Common myeloid progenitor, CD34-positive (primary cell): ENCODE results near the gene KCNA2.

ENCODE experiments used
- CTCF ChIA-PET: fragments of 350-600 bp; sonication (Branson Sonifier 250); formaldehyde crosslinking; loops from one replicate; lab custom pipeline; 2021; ENCODE audit warnings: antibody characterized with exemption; lab: Charles Lee
- POLR2A ChIA-PET: fragments of 350-600 bp; sonication (Branson Sonifier 250); formaldehyde crosslinking; loops from one replicate; lab custom pipeline; 2021; ENCODE audit warnings: antibody characterized with exemption; lab: Charles Lee
- DNase-seq, 3 donors: peaks; one replicate each; pipeline versions ENCODE4 v3.0.0 to v3.0.0-alpha.2; 2013
- H3K27ac ChIP-seq, 2 experiments: 1 replicate in 1 of 2; 2 replicates in 1 of 2; pipeline ENCODE4 v1.7.0; 2013; ENCODE audit warnings: inconsistent platforms in 2 of 2, low read length in 2 of 2, mild to moderate bottlenecking in 2 of 2, low read depth in 1 of 2, moderate library complexity in 1 of 2; ENCODE audit not compliant: severe bottlenecking in 2 of 2, insufficient read depth in 1 of 2, poor library complexity in 1 of 2
- H3K27me3 ChIP-seq, 5 experiments: replicated peaks in 2 of 5; 1 replicate in 3 of 5; 2 replicates in 2 of 5; pipeline versions ENCODE4 v1.6.1 to v1.7.0; 2013; ENCODE audit warnings: low read length in 4 of 5, mild to moderate bottlenecking in 2 of 5, moderate library complexity in 2 of 5, inconsistent platforms in 1 of 5; ENCODE audit not compliant: insufficient read depth in 5 of 5, control insufficient read depth in 4 of 5
- H3K36me3 ChIP-seq, 4 experiments: 1 replicate in 2 of 4; 2 replicates in 2 of 4; pipeline versions ENCODE4 v1.6.1 to v1.7.0; 2013; ENCODE audit warnings: low read length in 3 of 4, control low read depth in 1 of 4, mild to moderate bottlenecking in 1 of 4; ENCODE audit not compliant: control insufficient read depth in 4 of 4, insufficient read depth in 4 of 4
- H3K4me1 ChIP-seq, 4 experiments: 1 replicate in 3 of 4; 2 replicates in 1 of 4; pipeline versions ENCODE4 v1.6.1 to v1.7.1; 2013; ENCODE audit warnings: low read length in 3 of 4, mild to moderate bottlenecking in 3 of 4, control low read depth in 1 of 4, inconsistent platforms in 1 of 4, moderate library complexity in 1 of 4; ENCODE audit not compliant: control insufficient read depth in 4 of 4, insufficient read depth in 4 of 4; ENCODE audit errors: control extremely low read depth in 1 of 4
- H3K4me3 ChIP-seq, 7 experiments: 1 replicate in 4 of 7; 2 replicates in 3 of 7; pipeline versions ENCODE4 v1.5.1 to v1.7.0; 2013; ENCODE audit warnings: mild to moderate bottlenecking in 7 of 7, low read length in 6 of 7, moderate library complexity in 6 of 7, inconsistent platforms in 2 of 7, low read depth in 2 of 7, control low read depth in 1 of 7; ENCODE audit not compliant: insufficient read depth in 4 of 7, control insufficient read depth in 1 of 7; ENCODE audit errors: extremely low read depth in 1 of 7
- H3K9me3 ChIP-seq, 5 experiments: 1 replicate in 4 of 5; 2 replicates in 1 of 5; pipeline versions ENCODE4 v1.6.1 to v1.7.1; 2013; ENCODE audit warnings: low read length in 4 of 5, mild to moderate bottlenecking in 2 of 5, inconsistent platforms in 1 of 5, low read depth in 1 of 5, moderate library complexity in 1 of 5; ENCODE audit not compliant: control insufficient read depth in 4 of 5, insufficient read depth in 2 of 5; ENCODE audit errors: control extremely low read depth in 1 of 5
- WGBS: methylation state at CpG from one replicate; pipeline ENCODE4 v1.1.5; 2013; ENCODE audit not compliant: insufficient coverage; 5-methylcytosine and 5-hydroxymethylcytosine counted together

The KCNA2 gene

GRCh38 chr1:110618668-110619067 lies 12.5 kb upstream of the KCNA2 start:
- CTCF ChIA-PET, result interaction anchor here (0.7 to 5.8 kb wide), 23 partner anchors 11 to 169 kb away, joined by 3 to 64 read pairs (median 5); partner anchors contain the start of gene KCNA2
- Histone ChIP-seq H3K27ac (no peak overlapping the region), H3K4me3 (peak overlapping the region in 1 of 7 experiments; percentile 76)

GRCh38 chr1:110617589-110617988 lies 11.4 kb upstream of the KCNA2 start:
- POLR2A ChIA-PET, result no interaction called here
- no peak for DNase-seq
- WGBS, result 83% methylated on average over 4 of the region's 5 CpGs
- Histone ChIP-seq H3K36me3 (no peaks in the 10 kb centered on the region), H3K4me1 (peaks cover 4 to 40% (median 36%) of the 10 kb centered on the region in 4 experiments), H3K9me3 (no peaks in the 10 kb centered on the region), H3K4me3 (no peak overlapping the region), H3K27ac (no peak overlapping the region), H3K27me3 (peaks cover 0 to 11% (median 0%) of the 10 kb centered on the region in 5 experiments)
- CTCF ChIA-PET, result interaction anchor here (0.5 to 5.8 kb wide), 10 partner anchors 11 to 254 kb away, joined by 3 to 64 read pairs (median 10); partner anchors contain the start of gene KCNA2

More at GRCh38 chr1:110618668-110619067, 12.5 kb upstream of the KCNA2 start:
- no peak for DNase-seq
- 81% methylated on average over 5 of the region's 5 CpGs for WGBS
- Histone ChIP-seq H3K4me1 (peaks cover 4 to 40% (median 36%) of the 10 kb centered on the region in 4 experiments), H3K36me3 (no peaks in the 10 kb centered on the region), H3K9me3 (no peaks in the 10 kb centered on the region), H3K27me3 (peaks cover 0 to 4% (median 1%) of the 10 kb centered on the region in 5 experiments)
- POLR2A ChIA-PET, result no interaction called here

GRCh38 chr1:110617116-110617515 lies 11.0 kb upstream of the KCNA2 start:
- POLR2A ChIA-PET, result no interaction called here
- no peaks in the 10 kb centered on the region for H3K9me3 ChIP-seq
- H3K36me3 ChIP-seq, result no peaks in the 10 kb centered on the region
- peaks cover 4 to 40% (median 36%) of the 10 kb centered on the region in 4 experiments for H3K4me1 ChIP-seq
- no peak for DNase-seq
- CTCF ChIA-PET, result interaction anchor here (0.5 to 5.8 kb wide), 17 partner anchors 11 to 254 kb away, joined by 3 to 64 read pairs (median 4); partner anchors contain the start of gene KCNA2
- no peak overlapping the region for H3K4me3 ChIP-seq
- H3K27ac ChIP-seq, result no peak overlapping the region
- H3K27me3 ChIP-seq, result peaks cover 0 to 14% (median 0%) of the 10 kb centered on the region in 5 experiments
- WGBS, result 85% methylated on average over 2 of the region's 3 CpGs

- H3K9me3 ChIP-seq, result no peaks in the 10 kb centered on the region
- CTCF ChIA-PET, result interaction anchor here (0.8 to 5.8 kb wide), 17 partner anchors 10 to 171 kb away, joined by 3 to 64 read pairs (median 5); partner anchors contain the start of gene KCNA2
Observed at GRCh38 chr1:110616587-110616986, 10.4 kb upstream of the KCNA2 start.

GRCh38 chr1:110615548-110616130 lies 9.5 kb upstream of the KCNA2 start:
- peak; percentile 67 to 80 (median 73) for DNase-seq
- Histone ChIP-seq H3K4me1 (peaks cover 4 to 40% (median 36%) of the 10 kb centered on the region in 4 experiments), H3K27ac (no peak overlapping the region), H3K27me3 (peaks cover 0 to 20% (median 0%) of the 10 kb centered on the region in 5 experiments), H3K9me3 (no peaks in the 10 kb centered on the region), H3K36me3 (no peaks in the 10 kb centered on the region), H3K4me3 (peak overlapping the region in 1 of 7 experiments; percentile 14)
- 10% methylated on average over 9 of the region's 9 CpGs for WGBS
- POLR2A ChIA-PET, result no interaction called here
- CTCF ChIA-PET, result interaction anchor here (0.6 to 5.8 kb wide), 9 partner anchors 9 to 172 kb away, joined by 3 to 64 read pairs (median 12); partner anchors contain the start of gene KCNA2

More at GRCh38 chr1:110616587-110616986, 10.4 kb upstream of the KCNA2 start:
- Histone ChIP-seq H3K4me1 (peaks cover 4 to 40% (median 36%) of the 10 kb centered on the region in 4 experiments), H3K27me3 (peaks cover 0 to 14% (median 0%) of the 10 kb centered on the region in 5 experiments), H3K36me3 (no peaks in the 10 kb centered on the region), H3K4me3 (peak overlapping the region in 2 of 7 experiments; percentile 6 to 29), H3K27ac (no peak overlapping the region)
- POLR2A ChIA-PET, result no interaction called here
- 0% methylated on average over 1 of the region's 3 CpGs for WGBS
- DNase-seq, result peak; percentile 34 to 82 (median 80)

GRCh38 chr1:110612060-110612745 lies 6.0 kb upstream of the KCNA2 start:
- 92% methylated on average over 10 of the region's 10 CpGs for WGBS
- H3K27ac ChIP-seq, result no peak overlapping the region
- no peaks in the 10 kb centered on the region for H3K9me3 ChIP-seq
- peaks cover 4 to 24% (median 22%) of the 10 kb centered on the region in 4 experiments for H3K4me1 ChIP-seq
- ChIA-PET CTCF (interaction anchor here (1.2 to 3.4 kb wide), 2 partner anchors 57 to 146 kb away, joined by 3 to 17 read pairs; no protein-coding TSS in a partner anchor), POLR2A (no interaction called here)
- no peak for DNase-seq
- H3K27me3 ChIP-seq, result peaks cover 0 to 44% (median 27%) of the 10 kb centered on the region in 5 experiments
- H3K4me3 ChIP-seq, result no peak overlapping the region
- no peaks in the 10 kb centered on the region for H3K36me3 ChIP-seq
